GM18505 (cell line): Measurements from ENCODE around the gene AIFM2.

ENCODE experiments used
- ATAC-seq: cut with Tn5 transposase; IDR thresholded peaks from one replicate; pipeline ENCODE4 v1.9.1; 2021; ENCODE audit not compliant: unreplicated experiment
- POLR2A ChIP-seq: IDR thresholded peaks from 4 replicates; pipeline ENCODE4 v1.6.1; 2011; ENCODE audit warnings: borderline replicate concordance; ENCODE audit not compliant: insufficient read depth, insufficient read length; ENCODE audit errors: extremely low read depth

The AIFM2 gene

GRCh38 chr10:70140297-70140696 is 7.7 kb upstream of the AIFM2 start:
- no peak for ATAC-seq
- no peak for TF ChIP-seq POLR2A

DNA sequence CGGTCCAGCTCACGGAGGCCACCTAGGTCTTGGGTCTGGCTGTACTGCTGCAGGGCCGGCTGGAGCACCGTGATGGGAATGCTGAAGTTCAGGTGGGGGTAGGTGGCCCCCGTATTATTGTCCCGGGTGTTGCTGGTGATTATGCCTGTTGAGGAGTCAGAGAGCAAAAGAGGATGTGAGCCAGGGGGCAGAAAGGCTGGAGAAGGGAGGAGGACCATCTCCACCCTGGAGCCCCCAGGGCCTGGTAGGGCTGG is 7.3 kb upstream of the AIFM2 start:
- TF ChIP-seq POLR2A, result no peak
- ATAC-seq, result no peak

GRCh38 chr10:70139151-70139996 is 6.7 kb upstream of the AIFM2 start:
- ATAC-seq, result no peak

DNA sequence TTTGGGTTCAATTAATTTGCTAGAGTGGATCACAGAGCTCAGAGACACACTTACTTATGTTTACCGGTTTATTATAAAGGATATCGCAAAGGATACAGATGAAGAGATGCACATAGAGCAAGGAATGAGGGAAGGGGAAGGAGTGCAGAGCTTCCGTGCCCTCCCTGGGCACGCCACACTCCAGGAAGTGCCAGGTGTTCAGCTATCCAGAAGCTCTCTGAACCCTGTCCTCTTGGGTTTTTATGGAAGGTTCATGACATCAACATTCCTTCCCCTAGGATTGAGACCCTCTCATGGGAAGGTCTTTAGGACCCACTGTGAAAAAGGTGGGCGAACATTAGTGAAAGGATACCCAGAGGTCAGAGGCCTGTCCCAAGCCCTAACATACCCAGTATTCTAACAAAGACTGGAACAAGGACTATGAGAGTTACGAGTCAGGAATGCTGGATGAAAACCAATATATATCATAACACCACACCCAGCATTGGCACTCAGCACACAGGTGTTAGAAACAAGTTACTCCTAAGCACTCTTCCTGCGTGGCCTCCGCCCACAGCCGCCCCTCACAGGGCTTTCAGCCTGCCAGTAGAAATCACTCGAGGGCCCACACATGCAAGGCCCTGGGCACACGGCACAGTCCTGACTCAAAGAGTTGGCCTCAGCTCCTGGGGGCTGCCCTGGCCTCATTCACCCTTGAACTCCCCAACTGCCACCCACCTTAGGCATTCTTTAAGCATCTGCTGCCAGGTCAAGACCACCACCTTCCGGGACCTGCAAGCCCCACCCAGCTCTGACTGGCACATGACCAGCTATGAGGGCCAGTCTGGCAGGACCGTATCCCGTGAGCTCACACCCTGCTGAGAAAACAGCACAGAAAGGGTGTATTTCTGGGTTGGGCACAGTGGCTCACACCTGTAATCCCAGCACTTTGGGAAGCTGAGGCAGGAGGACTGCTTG is 5.6 kb upstream of the AIFM2 start:
- no peak for ATAC-seq
- TF ChIP-seq POLR2A, result no peak

More at GRCh38 chr10:70139151-70139996, 6.7 kb upstream of the AIFM2 start:
- TF ChIP-seq POLR2A, result no peak

- ATAC-seq, result no peak
- no peak for TF ChIP-seq POLR2A
Observed at GRCh38 chr10:70137135-70137534, 4.5 kb upstream of the AIFM2 start.

DNA sequence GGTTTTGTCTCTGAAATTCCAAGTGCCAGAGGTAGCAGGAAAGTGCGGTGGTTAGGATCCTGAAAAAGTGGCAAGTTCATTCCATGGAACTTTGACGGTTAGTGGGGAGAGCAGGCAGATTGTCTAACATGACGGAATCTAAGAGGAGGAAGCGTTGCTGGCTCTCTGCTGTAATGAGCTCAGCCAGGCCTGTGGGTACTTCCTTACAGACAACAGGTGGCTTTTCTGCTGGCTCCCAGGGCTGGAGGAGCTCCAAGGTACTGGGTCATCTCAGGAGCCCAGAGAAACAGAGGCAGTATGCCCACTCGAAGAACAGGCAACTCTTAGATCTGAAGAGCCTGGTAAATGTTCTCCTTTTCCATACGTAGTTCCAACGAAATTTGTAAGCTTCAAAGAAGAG is 3.1 kb upstream of the AIFM2 start:
- no peak for TF ChIP-seq POLR2A
- no peak for ATAC-seq

- TF ChIP-seq POLR2A, result no peak
- no peak for ATAC-seq
Observed at GRCh38 chr10:70135046-70135445, 2.4 kb upstream of the AIFM2 start.

GRCh38 chr10:70131560-70131937 is 1.1 kb downstream of the AIFM2 start:
- TF ChIP-seq POLR2A, result no peak
- ATAC-seq, result no peak

DNA sequence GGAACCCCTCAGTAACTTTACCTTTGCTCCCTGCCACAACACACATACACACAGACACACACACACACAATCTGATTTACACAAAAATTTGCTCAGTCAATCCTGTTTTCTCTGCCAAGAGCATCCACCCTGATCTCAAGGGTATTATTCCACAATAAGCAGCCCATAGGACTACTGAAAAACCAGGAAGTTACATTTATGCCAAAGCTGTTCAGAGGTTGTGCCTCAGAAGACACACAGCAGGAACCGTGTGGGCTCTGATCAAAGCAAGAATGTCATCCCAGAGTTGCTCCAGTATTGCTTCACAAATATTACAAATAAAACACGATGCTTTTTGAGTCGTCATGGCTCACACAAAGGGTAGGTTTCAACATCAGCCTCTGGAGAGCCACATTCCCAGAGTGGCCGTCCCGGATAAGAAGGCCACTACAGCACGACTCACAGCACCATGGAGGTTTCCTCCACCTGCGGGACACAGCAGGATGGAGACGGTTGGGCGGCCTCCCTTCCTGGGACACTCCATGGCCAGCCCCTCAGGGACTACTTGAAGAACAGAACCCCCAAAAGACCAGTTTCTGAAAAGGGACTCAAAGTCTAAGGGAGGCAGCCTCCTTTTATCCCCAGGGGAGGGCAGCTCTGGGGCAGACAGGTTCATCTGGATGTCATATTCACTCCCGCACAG is 1.6 kb downstream of the AIFM2 start:
- ATAC-seq, result no peak
- no peak for TF ChIP-seq POLR2A

DNA sequence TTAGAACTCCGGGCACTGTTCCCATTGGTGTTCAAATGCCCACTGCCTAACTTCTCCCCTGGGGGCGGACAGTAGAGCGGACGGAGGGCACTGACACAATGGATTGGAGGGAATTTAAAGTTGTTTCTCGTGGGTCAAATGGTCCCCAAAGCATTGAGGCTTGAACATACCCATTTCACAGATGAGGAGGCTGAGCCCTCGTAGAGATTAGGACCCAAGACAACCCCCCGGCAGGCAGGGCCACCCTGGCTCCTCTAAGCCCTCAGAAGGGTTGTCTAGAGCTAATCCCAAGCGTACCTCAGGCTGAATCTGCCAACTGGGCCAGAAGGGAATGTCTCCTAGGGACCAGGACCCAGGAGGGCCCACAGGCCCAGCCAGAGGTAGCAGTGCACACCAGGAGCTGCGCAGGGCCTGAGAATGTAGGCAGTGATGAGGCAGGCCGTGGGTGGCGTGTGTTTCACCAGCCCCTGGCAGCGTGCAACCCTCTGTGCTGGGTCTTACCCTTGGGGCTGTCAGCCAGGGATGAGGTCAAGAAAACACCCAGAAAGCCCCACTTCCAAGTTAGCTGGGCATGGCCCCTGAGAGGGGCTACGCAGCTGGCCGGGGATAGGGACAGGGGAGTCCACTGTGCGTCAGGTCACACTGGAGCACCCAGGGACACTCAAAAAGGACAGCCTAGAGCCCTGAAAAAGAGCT is 5.8 kb downstream of the AIFM2 start:
- no peak for TF ChIP-seq POLR2A
- no peak for ATAC-seq

DNA sequence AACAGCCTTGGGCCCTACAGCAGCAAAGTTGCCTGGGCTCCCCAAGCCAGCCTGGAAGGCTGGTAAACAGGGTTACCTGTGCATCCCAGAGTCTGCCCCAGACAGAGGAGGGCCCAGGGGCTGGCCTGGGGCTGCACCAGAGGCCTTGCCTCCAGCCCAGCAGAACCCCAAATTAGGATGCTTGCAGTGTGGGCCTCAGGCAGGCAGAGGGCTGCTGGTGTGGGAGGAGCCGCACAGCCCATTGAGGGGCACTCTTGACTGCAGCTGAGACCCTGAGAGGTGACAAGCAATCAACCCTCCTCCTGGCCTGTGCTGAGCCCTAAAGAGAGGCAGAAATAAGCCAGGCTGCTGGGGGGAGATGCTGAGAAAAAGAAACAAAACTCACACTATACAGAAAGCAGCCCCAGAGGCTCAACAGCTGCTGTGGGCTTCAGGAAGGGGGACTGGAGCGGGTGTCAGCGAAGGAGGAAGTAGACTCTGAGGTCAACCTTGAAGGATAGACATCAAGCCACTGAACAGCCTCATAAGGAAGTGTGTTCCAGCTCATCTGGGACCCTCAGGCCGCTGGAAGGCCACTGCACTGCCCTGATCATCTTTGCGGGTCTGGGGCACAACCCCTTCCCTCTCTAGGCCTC is 6.6 kb downstream of the AIFM2 start:
- no peak for TF ChIP-seq POLR2A
- no peak for ATAC-seq

- ATAC-seq, result no peak
- no peak for TF ChIP-seq POLR2A
Observed at GRCh38 chr10:70124918-70125317, 7.7 kb downstream of the AIFM2 start.
